ENCODE results near the gene TRIM28. TPM values are rescaled to one million over a fixed set of nuclear protein-coding genes. Genes with fewer than 3 reads are reported as not detected.

Gene TRIM28
- polyA plus RNA-seq, 3 donors = 16.2 to 234 (median 35.0) TPM

DNA sequence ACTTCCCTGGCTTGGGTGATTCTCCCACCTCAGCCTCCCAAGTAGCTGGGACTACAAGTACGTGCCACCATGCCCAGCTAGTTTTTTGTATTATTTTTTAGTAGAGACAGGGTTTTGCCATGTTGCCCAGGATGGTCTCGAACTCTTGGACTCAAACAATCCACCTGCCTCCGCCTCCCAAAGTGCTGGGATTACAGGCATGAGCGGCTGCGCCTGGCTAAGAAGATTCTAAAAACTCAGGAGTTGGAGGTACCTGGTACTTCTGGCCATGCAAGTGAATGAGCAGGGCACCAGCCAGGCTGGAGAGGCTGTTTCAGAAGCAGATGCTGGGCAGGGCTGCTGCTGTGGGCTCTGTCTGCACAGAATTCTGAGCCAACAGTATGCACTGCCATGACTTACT lies 23.1 kb downstream of the TRIM28 start:
- H3K27ac Mint-ChIP-seq = no peak overlapping the region
- Histone ChIP-seq H3K4me1 (ENCODE audit: control insufficient read depth in 1 of 2, insufficient read depth in 2 of 2, low read length in 2 of 2) (peaks cover 22 to 25% of the 10 kb centered on the region in 2 donors), H3K4me3 (replicated peaks in 1 of 3; ENCODE audit: low read depth in 2 of 3, low read length in 3 of 3) (no peak overlapping the region), H4K20me1 (ENCODE audit: insufficient read depth, low read length) (peaks cover 10% of the 10 kb centered on the region), H2AFZ (ENCODE audit: insufficient read depth, low read depth, low read length, poor library complexity, severe bottlenecking) (no peak overlapping the region), H3K9ac (ENCODE audit: insufficient read depth, low read length, poor library complexity, severe bottlenecking) (no peak overlapping the region), H3K4me2 (replicated peaks; ENCODE audit: extremely low read depth, low read length, poor library complexity, severe bottlenecking) (no peak overlapping the region), H3K79me2 (ENCODE audit: insufficient read depth, low read length) (peaks cover 15% of the 10 kb centered on the region), H3K27ac (ENCODE audit: low read depth in 1 of 2, low read length in 2 of 2) (no peak overlapping the region), H3K9me3 (replicated peaks in 1 of 2; ENCODE audit: control insufficient read depth in 1 of 2, insufficient read depth in 1 of 2, low read length in 2 of 2) (peaks cover 0 to 8% of the 10 kb centered on the region in 2 donors), H3K36me3 (replicated peaks in 1 of 2; ENCODE audit: control insufficient read depth in 1 of 2, insufficient read depth in 2 of 2, low read length in 2 of 2) (peaks cover 9 to 31% of the 10 kb centered on the region in 2 donors), H3K27me3 (ENCODE audit: control insufficient read depth in 2 of 2, insufficient read depth in 2 of 2, low read length in 2 of 2) (peaks cover 15 to 25% of the 10 kb centered on the region in 2 donors)
- H3K9me3 Mint-ChIP-seq = peaks cover 0 to 11% (median 7%) of the 10 kb centered on the region in 7 donors
- peaks cover 23 to 46% of the 10 kb centered on the region in 2 donors for H3K36me3 Mint-ChIP-seq
- no peak overlapping the region for H3K4me3 Mint-ChIP-seq
- intact Hi-C loops (cut with micrococcal nuclease) = no loop called here
- H3K4me1 Mint-ChIP-seq = peaks cover 26% of the 10 kb centered on the region
- DNase-seq = no peak
- 97% methylated on average over 3 of the region's 5 CpGs for WGBS (ENCODE audit: insufficient coverage)
- H3K27me3 Mint-ChIP-seq (ENCODE audit: low read depth in 3 of 3) = peaks cover 26 to 31% (median 27%) of the 10 kb centered on the region in 3 donors
- no peak for TF ChIP-seq CTCF (IDR thresholded peaks at IDR 0.05)

DNA sequence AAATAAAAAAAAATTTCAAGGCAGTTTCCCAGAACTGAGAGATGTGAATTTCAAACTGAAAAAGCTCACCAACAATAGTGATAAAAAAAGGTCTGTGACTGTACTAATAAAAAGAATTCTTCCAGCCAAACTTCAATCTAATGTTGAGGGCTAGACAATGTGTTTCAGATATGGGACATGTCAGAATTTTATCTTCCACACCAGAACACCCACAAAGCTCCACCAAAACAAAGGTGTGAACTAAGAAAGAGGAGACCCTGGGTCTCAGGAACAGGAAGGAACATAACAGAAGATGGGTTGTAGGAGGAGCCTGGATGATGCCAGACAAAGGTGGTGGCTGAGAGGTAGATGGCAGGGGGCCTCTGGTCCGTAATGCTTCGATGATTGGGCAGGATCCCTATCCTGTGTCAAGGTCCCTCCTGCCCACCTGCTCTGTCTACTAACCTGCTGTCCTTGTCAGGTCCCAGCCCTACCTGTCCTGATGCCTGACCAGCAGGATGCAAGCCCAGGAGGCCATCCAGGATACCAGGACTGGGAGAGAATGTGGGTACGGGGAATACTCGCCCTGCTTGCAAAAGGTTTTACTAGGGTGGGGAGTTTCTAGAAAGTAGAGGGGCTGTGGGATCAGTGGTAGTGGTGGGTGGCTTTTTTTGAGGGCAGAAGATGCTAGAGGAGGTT lies 24.7 kb downstream of the TRIM28 start:
- Mint-ChIP-seq H3K36me3 (peaks cover 23 to 46% of the 10 kb centered on the region in 2 donors), H3K4me1 (peaks cover 17% of the 10 kb centered on the region), H3K9me3 (peaks cover 0 to 5% (median 2%) of the 10 kb centered on the region in 7 donors), H3K27me3 (ENCODE audit: low read depth in 3 of 3) (peaks cover 10 to 20% (median 11%) of the 10 kb centered on the region in 3 donors), H3K27ac (no peak overlapping the region), H3K4me3 (no peak overlapping the region)
- DNase-seq = no peak
- H3K27me3 ChIP-seq (ENCODE audit: control insufficient read depth in 2 of 2, insufficient read depth in 2 of 2, low read length in 2 of 2) = peaks cover 8 to 10% of the 10 kb centered on the region in 2 donors
- no peak overlapping the region for H3K27ac ChIP-seq (ENCODE audit: low read depth in 1 of 2, low read length in 2 of 2)
- intact Hi-C loops (cut with micrococcal nuclease) = no loop called here
- H3K9ac ChIP-seq (ENCODE audit: insufficient read depth, low read length, poor library complexity, severe bottlenecking) = no peak overlapping the region
- H3K4me3 ChIP-seq (replicated peaks in 1 of 3; ENCODE audit: low read depth in 2 of 3, low read length in 3 of 3) = no peak overlapping the region
- WGBS (ENCODE audit: insufficient coverage) = 88% methylated on average over 4 of the region's 4 CpGs
- H3K79me2 ChIP-seq (ENCODE audit: insufficient read depth, low read length) = peaks cover 15% of the 10 kb centered on the region
- peaks cover 9 to 31% of the 10 kb centered on the region in 2 donors for H3K36me3 ChIP-seq (replicated peaks in 1 of 2; ENCODE audit: control insufficient read depth in 1 of 2, insufficient read depth in 2 of 2, low read length in 2 of 2)
- no peak overlapping the region for H2AFZ ChIP-seq (ENCODE audit: insufficient read depth, low read depth, low read length, poor library complexity, severe bottlenecking)
- H3K4me2 ChIP-seq (replicated peaks; ENCODE audit: extremely low read depth, low read length, poor library complexity, severe bottlenecking) = no peak overlapping the region
- no peak for TF ChIP-seq CTCF (IDR thresholded peaks at IDR 0.05)
- peaks cover 0 to 4% of the 10 kb centered on the region in 2 donors for H3K9me3 ChIP-seq (replicated peaks in 1 of 2; ENCODE audit: control insufficient read depth in 1 of 2, insufficient read depth in 1 of 2, low read length in 2 of 2)
- H4K20me1 ChIP-seq (ENCODE audit: insufficient read depth, low read length) = peaks cover 4% of the 10 kb centered on the region
- H3K4me1 ChIP-seq (ENCODE audit: control insufficient read depth in 1 of 2, insufficient read depth in 2 of 2, low read length in 2 of 2) = peaks cover 13 to 17% of the 10 kb centered on the region in 2 donors
